ENCODE results near the gene POLR2E.

Gene POLR2E

GRCh38 chr19:1042689-1043511 lies 52.3 kb downstream of the POLR2E start:
- no peak for DNase-seq

GRCh38 chr19:1041835-1042685 lies 53.1 kb downstream of the POLR2E start:
- no peak for DNase-seq

GRCh38 chr19:1041272-1041834 lies 53.8 kb downstream of the POLR2E start:
- DNase-seq, result no peak

- DNase-seq, result peak; percentile 97
These were observed 54.5 kb downstream of the POLR2E start for GRCh38 chr19:1040476-1041271.

- DNase-seq, result peak; percentile 99
These were observed 55.3 kb downstream of the POLR2E start, which contains the start of gene ABCA7 for GRCh38 chr19:1039646-1040475. Gene ABCA7 (plus strand): TSS chr19:1040107. CDS start chr19:1041362, 1,255 bp downstream.

GRCh38 chr19:1038978-1039645 lies 56.1 kb downstream of the POLR2E start:
- no peak for DNase-seq

- no peak for DNase-seq
These were observed 57.5 kb downstream of the POLR2E start for GRCh38 chr19:1037621-1038064.

All from hematopoietic multipotent progenitor cell treated with erythropoietin and hydrocortisone succinate and interleukin-3 and kit ligand, for 4 days (in vitro differentiated cells).